Suprapubic skin (tissue), 4 donors: Measurements from ENCODE around the gene MSANTD2. TPM values are rescaled to one million over a fixed set of nuclear protein-coding genes. Genes with fewer than 3 reads are reported as not detected.

Experiments
- DNase-seq, 2 donors: peaks; one replicate each; pipeline ENCODE4 v3.0.0-alpha.2; 2019; ENCODE audit warnings: low spot score in 2 of 2
- H3K27ac ChIP-seq: fragments of 200-600 bp; sonication (generic); one replicate; pipeline ENCODE4 v1.5.1; 2019
- H3K27me3 ChIP-seq: fragments of 200-600 bp; sonication (generic); one replicate; pipeline ENCODE4 v1.5.1; 2019
- H3K36me3 ChIP-seq: fragments of 200-600 bp; sonication (generic); one replicate; pipeline ENCODE4 v1.5.1; 2019
- H3K4me1 ChIP-seq: fragments of 200-600 bp; sonication (generic); one replicate; pipeline ENCODE4 v1.5.1; 2019
- H3K4me3 ChIP-seq: fragments of 200-600 bp; sonication (generic); one replicate; pipeline ENCODE4 v1.5.1; 2019; ENCODE audit warnings: mild to moderate bottlenecking
- H3K9me3 ChIP-seq: fragments of 200-600 bp; sonication (generic); one replicate; pipeline ENCODE4 v1.5.1; 2019
- CTCF ChIP-seq, 2 donors: fragments of 200-600 bp in 1 of 2; fragments of 450-650 bp in 1 of 2; sonication (generic) in 1 of 2; IDR thresholded peaks; one replicate each; pipeline ENCODE4 v1.5.1; 2016 to 2019; ENCODE audit warnings: antibody characterized with exemption in 2 of 2, mild to moderate bottlenecking in 1 of 2, moderate library complexity in 1 of 2
- EP300 ChIP-seq: sonication (generic); formaldehyde crosslinking; IDR thresholded peaks from one replicate; pipeline ENCODE4 v1.6.1; 2017; ENCODE audit warnings: antibody characterized with exemption
- POLR2A ChIP-seq, 2 donors: fragments of 450-650 bp; IDR thresholded peaks; one replicate each; pipeline ENCODE4 v1.6.1; 2017; ENCODE audit warnings: antibody characterized with exemption in 2 of 2, mild to moderate bottlenecking in 2 of 2, moderate library complexity in 2 of 2
- POLR2AphosphoS5 ChIP-seq, 3 donors: sonication (generic); formaldehyde crosslinking; IDR thresholded peaks; one replicate each; pipeline ENCODE4 v1.6.1; 2017; ENCODE audit warnings: antibody characterized with exemption in 3 of 3
- WGBS: methylation state at CpG from one replicate; pipeline ENCODE4 v1.1.5; 2018; 5-methylcytosine and 5-hydroxymethylcytosine counted together
- total RNA-seq, 4 donors: library from RNA; depleted of rRNA; stranded (reverse); fragments of >200 nt; gene quantifications; one replicate each; pipeline ENCODE4 v1.1.0, GENCODE V29; 2016

The MSANTD2 gene
- 10 to 100 TPM in 2 of 4 donors, 1 to 10 TPM in 2; 5.5 to 42.5 (median 11.7) TPM for total RNA-seq

- DNase-seq, result peak; percentile 85 to 87
- H3K36me3 ChIP-seq, result no peaks in the 10 kb centered on the region
- H3K9me3 ChIP-seq, result no peaks in the 10 kb centered on the region
- TF ChIP-seq CTCF (IDR thresholded peaks at IDR 0.05) (no peak), POLR2A (IDR thresholded peaks at IDR 0.05) (peak; percentile 46 to 66), EP300 (no peak), POLR2AphosphoS5 (IDR thresholded peaks at IDR 0.05) (peak in 1 of 3 donors; percentile 73)
- H3K4me1 ChIP-seq, result peaks cover 32% of the 10 kb centered on the region
- no peaks in the 10 kb centered on the region for H3K27me3 ChIP-seq
- H3K27ac ChIP-seq, result peak within 1 kb of the TSS; percentile 95
- WGBS, result 0% methylated on average over 8 of the region's 62 CpGs
- peak within 1 kb of the TSS; percentile 99 for H3K4me3 ChIP-seq
Measured at GRCh38 chr11:124800226-124800929, at the start of gene MSANTD2. TSS of gene MSANTD2 (minus strand) at chr11:124800406. CDS start at chr11:124800380, 26 bp downstream.

GRCh38 chr11:124846070-124846673 lies 46.0 kb upstream of the MSANTD2 start:
- TF ChIP-seq POLR2A (IDR thresholded peaks at IDR 0.05) (no peak), POLR2AphosphoS5 (IDR thresholded peaks at IDR 0.05) (no peak), EP300 (no peak), CTCF (IDR thresholded peaks at IDR 0.05) (no peak)
- Histone ChIP-seq H3K27ac (no peak overlapping the region), H3K27me3 (peaks cover 100% of the 10 kb centered on the region), H3K4me3 (no peak overlapping the region), H3K36me3 (no peaks in the 10 kb centered on the region), H3K9me3 (no peaks in the 10 kb centered on the region), H3K4me1 (peaks cover 10% of the 10 kb centered on the region)
- DNase-seq, result no peak
- 20% methylated on average over 7 of the region's 11 CpGs for WGBS

GRCh38 chr11:124844664-124845079 lies 44.5 kb upstream of the MSANTD2 start:
- Histone ChIP-seq H3K36me3 (no peaks in the 10 kb centered on the region), H3K4me3 (no peak overlapping the region), H3K27ac (no peak overlapping the region), H3K4me1 (peaks cover 14% of the 10 kb centered on the region), H3K9me3 (no peaks in the 10 kb centered on the region), H3K27me3 (peaks cover 100% of the 10 kb centered on the region)
- WGBS, result 23% methylated on average over 7 of the region's 8 CpGs
- DNase-seq, result no peak
- TF ChIP-seq CTCF (IDR thresholded peaks at IDR 0.05), result no peak
- no peak for TF ChIP-seq POLR2AphosphoS5 (IDR thresholded peaks at IDR 0.05)
- no peak for TF ChIP-seq POLR2A (IDR thresholded peaks at IDR 0.05)
- TF ChIP-seq EP300, result no peak

GRCh38 chr11:124843616-124843910 lies 43.4 kb upstream of the MSANTD2 start:
- H3K36me3 ChIP-seq, result no peaks in the 10 kb centered on the region
- peaks cover 22% of the 10 kb centered on the region for H3K4me1 ChIP-seq
- no peaks in the 10 kb centered on the region for H3K9me3 ChIP-seq
- TF ChIP-seq POLR2A (IDR thresholded peaks at IDR 0.05) (no peak), POLR2AphosphoS5 (IDR thresholded peaks at IDR 0.05) (no peak), CTCF (IDR thresholded peaks at IDR 0.05) (no peak), EP300 (no peak)
- no peak overlapping the region for H3K27ac ChIP-seq
- no peak for DNase-seq
- 18% methylated on average over 8 of the region's 8 CpGs for WGBS
- H3K4me3 ChIP-seq, result no peak overlapping the region
- H3K27me3 ChIP-seq, result peaks cover 100% of the 10 kb centered on the region

- Histone ChIP-seq H3K4me3 (no peak overlapping the region), H3K27me3 (peaks cover 94% of the 10 kb centered on the region), H3K9me3 (no peaks in the 10 kb centered on the region), H3K4me1 (peaks cover 22% of the 10 kb centered on the region), H3K27ac (no peak overlapping the region), H3K36me3 (no peaks in the 10 kb centered on the region)
- WGBS, result 49% methylated on average over 4 of the region's 4 CpGs
- DNase-seq, result no peak
- TF ChIP-seq POLR2A (IDR thresholded peaks at IDR 0.05), result no peak
- no peak for TF ChIP-seq CTCF (IDR thresholded peaks at IDR 0.05)
- TF ChIP-seq POLR2AphosphoS5 (IDR thresholded peaks at IDR 0.05), result no peak
- no peak for TF ChIP-seq EP300
Measured at GRCh38 chr11:124842305-124842704, 42.1 kb upstream of the MSANTD2 start.
